ENCODE results near the gene UHRF1. TPM values are rescaled to one million over a fixed set of nuclear protein-coding genes. Genes with fewer than 3 reads are reported as not detected.

Gene UHRF1
- total and polyA plus RNA-seq, 4 donors, result 0.64 to 3.9 (median 2.3) TPM

- 93 to 94% methylated on average over 9 of the region's 9 CpGs for WGBS, 2 donors
- no peak for DNase-seq
- intact Hi-C loops (cut with DNase I), result no loop called here
Observed at GRCh38 chr19:4991538-4991937, 82.2 kb downstream of the UHRF1 start.

GRCh38 chr19:4991996-4992698 lies 82.8 kb downstream of the UHRF1 start:
- intact Hi-C loops (cut with DNase I), result no loop called here
- H3K27ac ChIP-seq (ENCODE audit: low read depth in 1 of 2, low read length in 2 of 2), result no peak overlapping the region
- no peaks in the 10 kb centered on the region for H3K27me3 ChIP-seq (ENCODE audit: control insufficient read depth in 1 of 2, insufficient read depth in 2 of 2, low read length in 1 of 2)
- 95 to 97% methylated on average over 13 of the region's 13 CpGs for WGBS, 2 donors
- ATAC-seq (ENCODE audit: low FRiP score), result no peak
- H3K4me3 ChIP-seq (ENCODE audit: low read length in 2 of 2), result no peak overlapping the region
- no peaks in the 10 kb centered on the region for H3K4me1 ChIP-seq (ENCODE audit: control insufficient read depth in 1 of 2, insufficient read depth in 2 of 2, low read length in 2 of 2)
- no peaks in the 10 kb centered on the region for H3K36me3 ChIP-seq (ENCODE audit: control insufficient read depth in 1 of 2, insufficient read depth in 2 of 2, low read length in 1 of 2)
- no peaks in the 10 kb centered on the region for H3K9me3 ChIP-seq (ENCODE audit: control insufficient read depth, low read length)
- DNase-seq, result no peak

More at GRCh38 chr19:4991538-4991937, 82.2 kb downstream of the UHRF1 start:
- no peak overlapping the region for H3K4me3 ChIP-seq (ENCODE audit: low read length in 2 of 2)
- no peaks in the 10 kb centered on the region for H3K9me3 ChIP-seq (ENCODE audit: control insufficient read depth, low read length)
- no peak overlapping the region for H3K27ac ChIP-seq (ENCODE audit: low read depth in 1 of 2, low read length in 2 of 2)
- H3K4me1 ChIP-seq (ENCODE audit: control insufficient read depth in 1 of 2, insufficient read depth in 2 of 2, low read length in 2 of 2), result no peaks in the 10 kb centered on the region
- no peak for ATAC-seq (ENCODE audit: low FRiP score)
- H3K36me3 ChIP-seq (ENCODE audit: control insufficient read depth in 1 of 2, insufficient read depth in 2 of 2, low read length in 1 of 2), result no peaks in the 10 kb centered on the region
- no peaks in the 10 kb centered on the region for H3K27me3 ChIP-seq (ENCODE audit: control insufficient read depth in 1 of 2, insufficient read depth in 2 of 2, low read length in 1 of 2)

GRCh38 chr19:4993683-4994082 lies 84.4 kb downstream of the UHRF1 start:
- Histone ChIP-seq H3K27me3 (ENCODE audit: control insufficient read depth in 1 of 2, insufficient read depth in 2 of 2, low read length in 1 of 2) (no peaks in the 10 kb centered on the region), H3K4me3 (ENCODE audit: low read length in 2 of 2) (no peak overlapping the region), H3K9me3 (ENCODE audit: control insufficient read depth, low read length) (no peaks in the 10 kb centered on the region), H3K4me1 (ENCODE audit: control insufficient read depth in 1 of 2, insufficient read depth in 2 of 2, low read length in 2 of 2) (no peaks in the 10 kb centered on the region), H3K27ac (ENCODE audit: low read depth in 1 of 2, low read length in 2 of 2) (no peak overlapping the region), H3K36me3 (ENCODE audit: control insufficient read depth in 1 of 2, insufficient read depth in 2 of 2, low read length in 1 of 2) (no peaks in the 10 kb centered on the region)
- WGBS, 2 donors, result 86 to 92% methylated on average over 3 of the region's 3 CpGs
- intact Hi-C loops (cut with DNase I), result no loop called here
- DNase-seq, result no peak
- ATAC-seq (ENCODE audit: low FRiP score), result no peak

- H3K4me1 ChIP-seq (ENCODE audit: control insufficient read depth in 1 of 2, insufficient read depth in 2 of 2, low read length in 2 of 2), result no peaks in the 10 kb centered on the region
- 69 to 74% methylated on average over 5 of the region's 5 CpGs for WGBS, 2 donors
- no peak overlapping the region for H3K27ac ChIP-seq (ENCODE audit: low read depth in 1 of 2, low read length in 2 of 2)
- no peak for DNase-seq
- no peaks in the 10 kb centered on the region for H3K36me3 ChIP-seq (ENCODE audit: control insufficient read depth in 1 of 2, insufficient read depth in 2 of 2, low read length in 1 of 2)
- intact Hi-C loops (cut with DNase I), result no loop called here
- H3K4me3 ChIP-seq (ENCODE audit: low read length in 2 of 2), result no peak overlapping the region
- H3K9me3 ChIP-seq (ENCODE audit: control insufficient read depth, low read length), result no peaks in the 10 kb centered on the region
- no peaks in the 10 kb centered on the region for H3K27me3 ChIP-seq (ENCODE audit: control insufficient read depth in 1 of 2, insufficient read depth in 2 of 2, low read length in 1 of 2)
- ATAC-seq (ENCODE audit: low FRiP score), result no peak
Observed at GRCh38 chr19:4996701-4997100, 87.4 kb downstream of the UHRF1 start.

GRCh38 chr19:4997297-4997696 lies 88.0 kb downstream of the UHRF1 start:
- Histone ChIP-seq H3K9me3 (ENCODE audit: control insufficient read depth, low read length) (no peaks in the 10 kb centered on the region), H3K36me3 (ENCODE audit: control insufficient read depth in 1 of 2, insufficient read depth in 2 of 2, low read length in 1 of 2) (no peaks in the 10 kb centered on the region), H3K27me3 (ENCODE audit: control insufficient read depth in 1 of 2, insufficient read depth in 2 of 2, low read length in 1 of 2) (no peaks in the 10 kb centered on the region), H3K4me1 (ENCODE audit: control insufficient read depth in 1 of 2, insufficient read depth in 2 of 2, low read length in 2 of 2) (no peaks in the 10 kb centered on the region), H3K4me3 (ENCODE audit: low read length in 2 of 2) (no peak overlapping the region), H3K27ac (ENCODE audit: low read depth in 1 of 2, low read length in 2 of 2) (no peak overlapping the region)
- intact Hi-C loops (cut with DNase I), result no loop called here
- peak; percentile 33 for ATAC-seq (ENCODE audit: low FRiP score)
- WGBS, 2 donors, result 85 to 91% methylated on average over 12 of the region's 12 CpGs
- DNase-seq, result no peak

GRCh38 chr19:5000120-5000611 lies 90.9 kb downstream of the UHRF1 start:
- Histone ChIP-seq H3K27me3 (ENCODE audit: control insufficient read depth in 1 of 2, insufficient read depth in 2 of 2, low read length in 1 of 2) (no peaks in the 10 kb centered on the region), H3K4me3 (ENCODE audit: low read length in 2 of 2) (no peak overlapping the region), H3K9me3 (ENCODE audit: control insufficient read depth, low read length) (no peaks in the 10 kb centered on the region), H3K4me1 (ENCODE audit: control insufficient read depth in 1 of 2, insufficient read depth in 2 of 2, low read length in 2 of 2) (no peaks in the 10 kb centered on the region), H3K27ac (ENCODE audit: low read depth in 1 of 2, low read length in 2 of 2) (no peak overlapping the region), H3K36me3 (ENCODE audit: control insufficient read depth in 1 of 2, insufficient read depth in 2 of 2, low read length in 1 of 2) (no peaks in the 10 kb centered on the region)
- no peak for ATAC-seq (ENCODE audit: low FRiP score)
- 93 to 95% methylated on average over 6 of the region's 6 CpGs for WGBS, 2 donors
- intact Hi-C loops (cut with DNase I), result no loop called here
- DNase-seq, result no peak

GRCh38 chr19:5001615-5002014 lies 92.3 kb downstream of the UHRF1 start:
- intact Hi-C loops (cut with DNase I), result no loop called here
- DNase-seq, result no peak
- Histone ChIP-seq H3K27me3 (ENCODE audit: control insufficient read depth in 1 of 2, insufficient read depth in 2 of 2, low read length in 1 of 2) (no peaks in the 10 kb centered on the region), H3K36me3 (ENCODE audit: control insufficient read depth in 1 of 2, insufficient read depth in 2 of 2, low read length in 1 of 2) (no peaks in the 10 kb centered on the region), H3K4me1 (ENCODE audit: control insufficient read depth in 1 of 2, insufficient read depth in 2 of 2, low read length in 2 of 2) (no peaks in the 10 kb centered on the region), H3K4me3 (ENCODE audit: low read length in 2 of 2) (no peak overlapping the region), H3K9me3 (ENCODE audit: control insufficient read depth, low read length) (no peaks in the 10 kb centered on the region), H3K27ac (ENCODE audit: low read depth in 1 of 2, low read length in 2 of 2) (no peak overlapping the region)
- 63 to 66% methylated on average over 3 of the region's 3 CpGs for WGBS, 2 donors
- ATAC-seq (ENCODE audit: low FRiP score), result no peak

- no peaks in the 10 kb centered on the region for H3K4me1 ChIP-seq (ENCODE audit: control insufficient read depth in 1 of 2, insufficient read depth in 2 of 2, low read length in 2 of 2)
- no peak overlapping the region for H3K27ac ChIP-seq (ENCODE audit: low read depth in 1 of 2, low read length in 2 of 2)
- no peaks in the 10 kb centered on the region for H3K9me3 ChIP-seq (ENCODE audit: control insufficient read depth, low read length)
- 18 to 27% methylated on average over 4 of the region's 4 CpGs for WGBS, 2 donors
- intact Hi-C loops (cut with DNase I), result no loop called here
- no peaks in the 10 kb centered on the region for H3K36me3 ChIP-seq (ENCODE audit: control insufficient read depth in 1 of 2, insufficient read depth in 2 of 2, low read length in 1 of 2)
- H3K4me3 ChIP-seq (ENCODE audit: low read length in 2 of 2), result no peak overlapping the region
- H3K27me3 ChIP-seq (ENCODE audit: control insufficient read depth in 1 of 2, insufficient read depth in 2 of 2, low read length in 1 of 2), result no peaks in the 10 kb centered on the region
- ATAC-seq (ENCODE audit: low FRiP score) (no peak), DNase-seq (no peak)
Observed at GRCh38 chr19:5002143-5002542, 92.8 kb downstream of the UHRF1 start.

GRCh38 chr19:5003781-5004180 lies 94.5 kb downstream of the UHRF1 start:
- H3K4me3 ChIP-seq (ENCODE audit: low read length in 2 of 2), result no peak overlapping the region
- intact Hi-C loops (cut with DNase I), result no loop called here
- no peaks in the 10 kb centered on the region for H3K9me3 ChIP-seq (ENCODE audit: control insufficient read depth, low read length)
- H3K27me3 ChIP-seq (ENCODE audit: control insufficient read depth in 1 of 2, insufficient read depth in 2 of 2, low read length in 1 of 2), result no peaks in the 10 kb centered on the region
- H3K27ac ChIP-seq (ENCODE audit: low read depth in 1 of 2, low read length in 2 of 2), result no peak overlapping the region
- DNase-seq, result no peak
- no peaks in the 10 kb centered on the region for H3K36me3 ChIP-seq (ENCODE audit: control insufficient read depth in 1 of 2, insufficient read depth in 2 of 2, low read length in 1 of 2)
- ATAC-seq (ENCODE audit: low FRiP score), result no peak
- no peaks in the 10 kb centered on the region for H3K4me1 ChIP-seq (ENCODE audit: control insufficient read depth in 1 of 2, insufficient read depth in 2 of 2, low read length in 2 of 2)
- 90 to 91% methylated on average over 18 of the region's 18 CpGs for WGBS, 2 donors

Measured in aorta (tissue), 5 donors.